Stimulated activated naive CD8-positive, alpha-beta T cell treated with anti-CD3 and anti-CD28 coated beads, Interleukin-15, amount 100 ng/mL, for 72 hours (primary cell): ENCODE results near the gene HLA-DMB.

ENCODE experiments used
- ATAC-seq: fragments of 150-1000 bp; cut with Tn5 transposase; 2 replicates; pipeline ENCODE4 v1.10.0; 2021; ENCODE audit warnings: mild to moderate bottlenecking, moderate library complexity
- DNase-seq, 2 donors: peaks; one replicate each; pipeline ENCODE4 v3.0.0; 2021 to 2022
- H3K27ac Mint-ChIP-seq, 2 donors: one replicate each; pipeline ENCODE4 v1.8.0; 2022; ENCODE audit warnings: mild to moderate bottlenecking in 2 of 2, mixed read lengths in 2 of 2, moderate library complexity in 2 of 2
- H3K27me3 Mint-ChIP-seq: one replicate; pipeline ENCODE4 v1.8.0; 2022; ENCODE audit warnings: mixed read lengths
- H3K4me1 Mint-ChIP-seq: one replicate; pipeline ENCODE4 v1.8.0; 2022; ENCODE audit warnings: mild to moderate bottlenecking, mixed read lengths
- H3K4me3 Mint-ChIP-seq, 2 donors: one replicate each; pipeline ENCODE4 v1.8.0; 2022; ENCODE audit warnings: mild to moderate bottlenecking in 2 of 2, mixed read lengths in 2 of 2, moderate library complexity in 1 of 2
- H3K9me3 Mint-ChIP-seq, 2 donors: one replicate each; pipeline ENCODE4 v1.8.0; 2022; ENCODE audit warnings: mixed read lengths in 2 of 2

The HLA-DMB gene

DNA sequence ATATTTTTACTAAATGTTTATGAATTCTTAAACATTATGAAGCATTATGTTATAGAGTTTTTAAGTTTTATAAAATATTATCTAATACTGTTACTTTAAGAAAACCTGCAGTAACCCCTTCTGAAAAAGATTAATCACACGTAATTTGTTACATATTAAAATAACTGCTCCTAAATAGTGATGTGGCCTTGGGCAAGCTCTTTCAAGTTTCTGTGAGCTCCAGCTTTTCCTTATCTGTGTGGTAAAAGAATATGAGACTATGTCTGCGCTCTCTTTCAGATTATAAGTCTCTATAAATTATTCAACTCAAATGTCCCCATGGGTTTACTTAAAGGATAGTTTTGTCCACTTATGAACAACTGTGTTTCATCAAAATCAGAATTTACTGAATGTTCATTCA is 31.9 kb downstream of the HLA-DMB start:
- ATAC-seq = no peak
- Mint-ChIP-seq H3K4me3 (no peak overlapping the region), H3K4me1 (no peaks in the 10 kb centered on the region), H3K9me3 (no peaks in the 10 kb centered on the region), H3K27me3 (peaks cover 8% of the 10 kb centered on the region), H3K27ac (no peak overlapping the region)
- no peak for DNase-seq

DNA sequence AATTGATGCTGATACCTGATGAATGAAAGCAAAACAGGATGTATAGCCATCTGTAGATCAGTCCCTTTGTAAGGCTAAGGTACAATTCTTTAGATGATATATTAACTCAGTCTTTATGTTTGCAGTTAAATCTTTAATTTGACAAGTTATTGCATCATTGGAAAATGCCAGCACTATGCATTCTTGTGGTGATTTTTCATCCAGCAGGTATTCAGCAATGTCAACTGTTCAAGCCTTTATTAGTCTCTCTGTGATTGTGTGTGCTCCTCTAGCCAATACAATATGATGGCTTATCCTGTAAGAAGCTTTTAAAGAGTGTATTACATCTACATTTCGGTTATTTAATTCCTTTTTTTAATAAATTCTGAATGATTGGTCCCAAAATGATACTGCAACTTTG is 34.3 kb downstream of the HLA-DMB start:
- Mint-ChIP-seq H3K4me1 (no peaks in the 10 kb centered on the region), H3K9me3 (no peaks in the 10 kb centered on the region), H3K27ac (no peak overlapping the region), H3K27me3 (peaks cover 5% of the 10 kb centered on the region), H3K4me3 (no peak overlapping the region)
- ATAC-seq (no peak), DNase-seq (no peak)

DNA sequence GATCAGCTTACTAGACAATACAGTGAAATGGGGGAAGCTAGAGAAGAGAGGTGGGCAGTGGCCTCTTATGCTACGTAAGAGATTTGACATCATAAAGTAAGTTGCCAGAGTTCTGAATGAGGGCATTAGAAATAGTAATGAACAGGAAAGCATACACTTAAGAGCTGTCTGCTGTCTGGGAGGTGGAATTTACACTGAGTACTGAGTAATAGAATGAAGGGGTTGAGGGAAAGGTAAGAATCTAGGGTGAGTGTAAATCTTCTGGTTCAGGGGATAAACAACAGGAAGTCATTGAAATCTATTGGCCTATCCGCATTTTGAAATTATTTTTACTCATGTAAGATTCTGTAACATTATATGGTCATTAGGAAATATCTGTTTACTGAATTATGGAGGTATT is 35.8 kb downstream of the HLA-DMB start:
- no peak for DNase-seq
- Mint-ChIP-seq H3K4me3 (no peak overlapping the region), H3K27me3 (no peaks in the 10 kb centered on the region)

DNA sequence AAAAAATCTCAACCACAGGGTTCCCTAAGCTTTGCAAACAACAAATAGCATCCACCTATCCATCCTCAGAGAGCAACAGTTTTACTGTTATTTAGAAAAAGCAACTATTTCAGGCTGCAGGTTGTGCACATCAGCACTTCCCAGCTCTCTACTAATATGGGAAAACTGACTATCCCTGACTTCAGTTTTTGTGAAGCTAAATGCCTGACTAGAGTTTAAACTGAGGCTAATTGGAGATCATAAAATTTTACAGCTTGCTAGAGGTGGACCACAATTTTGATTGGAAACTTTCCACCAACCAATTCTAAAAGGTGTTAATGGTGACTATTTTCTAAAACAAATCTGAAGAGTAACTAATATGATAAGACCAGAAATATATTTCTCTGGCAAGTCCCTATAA is 36.9 kb downstream of the HLA-DMB start:
- H3K27ac Mint-ChIP-seq = no peak overlapping the region
- no peak for DNase-seq
- no peaks in the 10 kb centered on the region for H3K4me1 Mint-ChIP-seq
- H3K27me3 Mint-ChIP-seq = no peaks in the 10 kb centered on the region
- H3K4me3 Mint-ChIP-seq = no peak overlapping the region
- ATAC-seq = no peak
- no peaks in the 10 kb centered on the region for H3K9me3 Mint-ChIP-seq

More for the DNA sequence above, 35.8 kb downstream of the HLA-DMB start:
- H3K4me1 Mint-ChIP-seq = no peaks in the 10 kb centered on the region
- no peak for ATAC-seq
- H3K27ac Mint-ChIP-seq = no peak overlapping the region
- H3K9me3 Mint-ChIP-seq = no peaks in the 10 kb centered on the region

DNA sequence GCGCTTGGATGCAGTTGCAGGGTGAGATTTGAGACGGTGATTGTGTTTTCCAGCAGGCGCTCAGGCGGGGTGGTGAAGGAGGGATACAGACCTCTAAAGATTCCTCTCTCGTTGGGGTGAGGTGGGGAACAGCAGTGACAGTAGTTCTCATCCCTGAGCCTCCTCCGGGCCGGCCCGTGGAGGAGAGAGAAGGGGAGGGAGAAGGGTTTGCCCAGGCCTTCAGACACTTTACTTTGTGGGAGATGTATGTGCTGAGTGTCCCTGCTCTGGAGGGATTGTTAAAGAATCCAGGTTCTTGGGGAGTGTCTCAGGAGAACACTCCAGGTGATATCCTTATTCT is 45.9 kb downstream of the HLA-DMB start:
- H3K27ac Mint-ChIP-seq = peak overlapping the region; percentile 94 to 97
- no peaks in the 10 kb centered on the region for H3K27me3 Mint-ChIP-seq
- peak; percentile 22 for ATAC-seq
- no peaks in the 10 kb centered on the region for H3K9me3 Mint-ChIP-seq
- H3K4me3 Mint-ChIP-seq = peak overlapping the region; percentile 96 to 99
- no peak for DNase-seq
- peaks cover 43% of the 10 kb centered on the region for H3K4me1 Mint-ChIP-seq

DNA sequence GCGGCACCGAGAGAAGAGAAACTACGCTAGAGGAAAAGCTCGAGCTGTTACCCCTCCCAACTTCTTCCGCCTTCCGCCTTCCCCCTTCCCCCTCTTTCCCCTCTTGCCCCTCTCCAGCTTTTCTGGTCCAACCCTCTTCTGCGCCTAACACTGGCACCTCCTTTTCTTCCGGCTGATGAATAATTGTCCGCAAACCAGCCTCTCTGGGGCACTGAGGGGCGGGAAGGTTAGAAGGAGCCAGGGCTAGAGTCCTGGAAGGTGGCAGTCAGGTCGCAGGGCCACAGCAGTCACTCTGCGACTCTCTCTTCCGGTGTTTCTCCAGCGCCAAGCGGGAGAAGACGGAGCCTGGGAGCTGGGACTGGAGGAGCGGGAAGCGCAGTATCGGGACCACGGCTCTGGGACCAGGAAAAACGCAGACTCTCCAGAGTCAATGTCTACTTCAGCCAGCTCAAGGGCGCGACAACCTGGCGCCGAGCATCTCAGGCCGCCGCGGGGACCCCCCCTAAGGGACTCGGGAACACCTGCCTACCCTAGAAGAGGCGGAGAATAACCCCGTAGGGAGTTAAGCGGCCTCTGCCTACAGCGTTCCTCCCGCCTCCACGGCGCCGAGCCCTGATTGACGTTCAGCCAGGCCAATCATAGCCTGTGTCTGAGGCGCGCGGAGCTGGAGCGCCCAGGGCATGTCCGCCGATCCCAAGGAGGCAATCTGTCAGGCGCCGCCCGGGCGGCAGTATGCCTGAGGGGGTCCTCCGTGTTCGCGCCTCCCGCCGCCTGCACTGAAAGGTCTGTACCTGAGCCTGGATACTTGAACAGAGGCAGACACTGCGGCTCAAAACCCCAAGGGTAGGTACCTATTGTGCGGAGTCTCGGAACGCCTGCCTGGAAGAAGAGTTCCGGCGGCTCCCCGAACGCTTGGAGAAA is 46.5 kb downstream of the HLA-DMB start:
- Mint-ChIP-seq H3K27me3 (no peaks in the 10 kb centered on the region), H3K4me3 (peak overlapping the region; percentile 96 to 99), H3K27ac (peak overlapping the region; percentile 94 to 97), H3K4me1 (peaks cover 43% of the 10 kb centered on the region), H3K9me3 (no peaks in the 10 kb centered on the region)
- ATAC-seq = peak; percentile 99
- peak; percentile 97 to 98 for DNase-seq

DNA sequence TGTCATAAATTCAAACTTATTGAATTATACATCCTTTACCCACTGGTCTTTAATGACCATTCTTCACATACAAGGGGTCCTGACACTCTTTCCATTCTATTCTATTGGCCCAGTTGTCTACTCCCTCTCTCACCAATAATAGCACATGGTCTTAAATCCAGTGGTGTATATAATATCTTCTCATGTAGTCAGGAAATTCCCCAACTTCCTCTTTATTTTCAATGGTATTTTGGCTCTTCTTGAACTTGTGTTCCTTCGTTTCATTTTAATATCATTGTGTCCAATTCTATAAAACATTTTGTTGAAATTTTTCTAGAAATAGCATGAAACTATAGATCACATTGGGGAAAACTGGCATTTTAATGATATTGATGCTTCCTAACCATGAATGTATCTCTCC is 50.0 kb downstream of the HLA-DMB start:
- H3K9me3 Mint-ChIP-seq = no peaks in the 10 kb centered on the region

DNA sequence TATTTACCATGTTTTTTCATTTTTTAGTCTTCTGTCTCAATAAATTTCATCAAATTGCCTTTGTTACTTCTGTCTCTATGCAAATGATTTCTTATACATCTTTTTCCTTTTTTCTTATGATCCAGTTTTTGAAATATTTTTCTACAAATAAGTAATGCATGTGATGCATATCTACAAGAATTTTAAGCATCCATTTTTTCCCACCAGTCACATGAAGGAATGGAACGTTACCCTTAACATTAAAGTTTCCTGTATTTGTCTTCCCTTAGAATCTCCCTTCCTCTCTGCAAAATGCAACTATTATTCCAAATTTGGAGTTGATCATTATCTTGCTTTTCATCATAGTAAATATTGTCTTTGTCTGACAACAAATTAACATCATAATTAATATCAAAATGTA is 51.3 kb downstream of the HLA-DMB start:
- ATAC-seq = no peak
- Mint-ChIP-seq H3K27ac (no peak overlapping the region), H3K9me3 (no peaks in the 10 kb centered on the region)

More for the DNA sequence above, 50.0 kb downstream of the HLA-DMB start:
- Mint-ChIP-seq H3K27ac (no peak overlapping the region), H3K4me1 (peaks cover 21% of the 10 kb centered on the region), H3K4me3 (no peak overlapping the region), H3K27me3 (no peaks in the 10 kb centered on the region)
- DNase-seq (no peak), ATAC-seq (no peak)

DNA sequence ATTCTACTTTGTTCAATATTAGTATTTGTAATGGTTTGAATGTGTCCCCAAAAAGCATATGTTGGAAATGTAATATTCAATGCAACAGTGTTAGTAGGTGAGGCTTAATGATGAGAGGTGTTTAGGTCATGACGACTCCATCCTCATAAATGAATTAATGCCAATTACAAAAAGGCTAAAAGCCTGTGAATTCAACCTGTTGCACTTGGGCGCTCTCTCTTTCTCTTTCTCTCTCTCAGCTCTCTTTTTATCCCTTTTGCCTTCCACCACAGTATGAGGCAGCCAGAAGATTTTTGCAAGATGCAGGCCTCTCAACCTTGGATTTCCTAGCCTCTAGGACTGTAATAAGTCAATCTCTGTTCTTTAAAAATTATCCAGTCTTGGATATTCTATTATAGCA is 52.3 kb downstream of the HLA-DMB start:
- no peak overlapping the region for H3K27ac Mint-ChIP-seq
- no peaks in the 10 kb centered on the region for H3K27me3 Mint-ChIP-seq
- H3K4me1 Mint-ChIP-seq = peaks cover 7% of the 10 kb centered on the region
- no peaks in the 10 kb centered on the region for H3K9me3 Mint-ChIP-seq
- DNase-seq (no peak), ATAC-seq (no peak)
- no peak overlapping the region for H3K4me3 Mint-ChIP-seq

More for the DNA sequence above, 51.3 kb downstream of the HLA-DMB start:
- no peak for DNase-seq
- Mint-ChIP-seq H3K4me1 (peaks cover 12% of the 10 kb centered on the region), H3K4me3 (no peak overlapping the region), H3K27me3 (no peaks in the 10 kb centered on the region)

DNA sequence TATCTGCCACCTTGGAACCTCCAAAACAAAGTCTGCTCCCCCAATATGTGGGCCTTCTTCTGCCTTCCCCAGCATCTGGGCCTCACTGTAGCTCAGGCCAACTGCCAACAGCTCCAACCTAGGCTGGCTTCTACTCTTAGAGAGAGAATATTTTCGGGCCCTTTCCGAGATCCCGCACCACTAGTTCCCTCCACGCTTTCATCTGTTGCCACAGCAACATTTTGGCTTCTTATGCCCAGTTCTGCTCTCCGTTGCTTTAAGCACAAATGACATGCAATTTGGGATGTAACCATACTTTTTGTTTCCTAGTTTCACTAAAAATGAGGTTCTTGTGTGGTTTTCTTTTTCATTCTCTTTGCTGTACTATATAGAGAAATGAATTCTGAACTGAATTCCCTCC is 53.2 kb downstream of the HLA-DMB start:
- Mint-ChIP-seq H3K4me1 (no peaks in the 10 kb centered on the region), H3K27ac (no peak overlapping the region), H3K9me3 (no peaks in the 10 kb centered on the region), H3K27me3 (no peaks in the 10 kb centered on the region), H3K4me3 (no peak overlapping the region)
- ATAC-seq (no peak), DNase-seq (no peak)

DNA sequence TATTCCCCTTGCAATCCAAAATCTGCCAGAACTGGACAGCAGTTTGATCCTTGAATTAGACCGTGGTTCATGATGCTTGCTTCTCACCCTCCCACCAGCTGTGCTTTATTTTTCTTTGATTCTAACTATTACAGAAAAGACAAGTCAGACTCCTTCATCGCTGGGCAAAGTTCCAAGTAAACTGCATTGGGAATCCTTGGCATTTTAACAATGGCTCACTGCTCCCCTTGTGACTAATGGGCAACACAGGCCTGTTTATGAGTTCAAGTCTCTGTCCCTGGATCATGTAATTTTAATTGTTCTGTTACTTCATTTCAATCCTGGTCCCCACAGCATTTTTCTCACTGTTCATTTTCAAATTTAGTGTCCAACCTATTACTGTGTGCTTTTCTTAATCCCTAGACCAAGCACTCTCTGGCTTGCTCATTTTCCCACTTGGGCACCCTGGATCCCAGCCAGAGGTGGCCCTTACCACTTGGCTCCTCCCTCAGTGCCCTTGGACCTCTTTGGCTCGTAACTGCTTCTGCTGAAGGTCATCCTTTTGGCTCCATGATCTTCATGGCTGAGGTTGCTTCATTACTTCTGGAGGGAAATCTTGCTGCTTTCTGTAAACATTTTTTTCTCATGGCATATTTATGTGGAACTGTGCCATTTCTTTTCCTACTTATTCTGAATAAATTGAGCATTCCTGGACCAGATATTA is 54.0 kb downstream of the HLA-DMB start:
- Mint-ChIP-seq H3K27ac (no peak overlapping the region), H3K27me3 (no peaks in the 10 kb centered on the region)
- no peak for DNase-seq

DNA sequence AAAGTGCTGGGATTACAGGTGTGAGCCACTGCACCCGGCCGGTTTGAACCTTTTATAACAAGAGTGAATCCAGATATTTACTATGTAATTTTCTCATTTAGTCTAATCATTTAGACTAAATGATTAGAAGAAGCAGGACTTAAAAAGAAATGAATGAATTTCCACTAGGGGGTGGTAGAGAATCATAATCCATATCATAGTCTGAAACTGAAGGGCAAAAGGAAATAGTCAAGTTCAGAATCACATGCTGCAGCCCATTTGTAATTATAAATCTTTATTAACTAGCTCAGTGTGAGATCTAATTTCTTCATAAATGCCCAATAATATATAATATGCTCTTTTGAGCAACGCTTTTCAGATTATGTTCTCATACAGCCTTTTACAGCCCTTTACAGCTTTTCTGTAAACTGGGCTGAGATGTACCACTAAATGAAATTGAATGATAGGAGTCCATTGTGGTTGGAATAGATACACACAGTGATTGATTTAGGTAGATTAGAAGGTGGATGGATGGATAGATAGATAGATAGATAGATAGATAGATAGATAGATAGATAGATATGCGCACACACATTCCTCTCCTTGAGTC is 55.0 kb downstream of the HLA-DMB start:
- Mint-ChIP-seq H3K27me3 (no peaks in the 10 kb centered on the region), H3K27ac (no peak overlapping the region), H3K4me1 (no peaks in the 10 kb centered on the region), H3K9me3 (no peaks in the 10 kb centered on the region), H3K4me3 (no peak overlapping the region)
- DNase-seq = no peak
- ATAC-seq = no peak

More for the DNA sequence above, 54.0 kb downstream of the HLA-DMB start:
- Mint-ChIP-seq H3K4me1 (no peaks in the 10 kb centered on the region), H3K9me3 (no peaks in the 10 kb centered on the region), H3K4me3 (no peak overlapping the region)
- ATAC-seq = no peak
